ENCODE data around the gene IGF2R.

DNA sequence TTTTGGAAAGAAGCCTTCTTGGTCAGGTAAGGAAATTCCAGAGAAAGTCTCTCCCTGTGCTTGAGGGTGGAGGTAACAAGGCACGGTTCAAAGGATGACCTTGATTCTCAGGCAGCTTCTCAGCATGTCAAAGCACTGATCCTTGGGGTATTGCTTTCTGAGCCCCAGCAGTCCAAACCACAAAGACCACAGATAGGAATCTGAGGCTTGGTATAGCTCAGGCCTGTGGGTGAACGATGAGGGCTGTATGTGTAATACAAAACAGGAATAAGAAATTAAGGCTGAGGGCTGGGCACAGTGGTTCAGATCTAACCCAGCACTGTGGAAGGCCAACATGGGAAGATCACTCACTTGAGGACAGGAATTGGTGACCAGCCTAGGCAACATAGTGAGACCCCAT is 82.5 kb downstream of the IGF2R start:
- TF ChIP-seq BHLHE40 (IDR thresholded peaks at IDR 0.05; ENCODE audit: borderline replicate concordance), result no peak
- no peak for TF ChIP-seq FOXM1 (IDR thresholded peaks at IDR 0.05; ENCODE audit: borderline replicate concordance)
- no peak for TF ChIP-seq FOXA1 (IDR thresholded peaks at IDR 0.05)
- no peak for TF ChIP-seq FOXK2 (IDR thresholded peaks at IDR 0.05)
- no peak for TF ChIP-seq PKNOX1 (IDR thresholded peaks at IDR 0.05)
- no peak for TF ChIP-seq TARDBP (IDR thresholded peaks at IDR 0.05)
- TF ChIP-seq SP1 (IDR thresholded peaks at IDR 0.05), result no peak
- no peak for TF ChIP-seq CTBP1 (IDR thresholded peaks at IDR 0.05; ENCODE audit: borderline replicate concordance)
- no peak for TF ChIP-seq ELF4 (IDR thresholded peaks at IDR 0.05)
- no peak for TF ChIP-seq HDGF (IDR thresholded peaks at IDR 0.05; ENCODE audit: borderline replicate concordance)

All from HEK293T (cell line).